HG03025 (cell line): ENCODE results near the gene GPR17.

Source experiments
- ATAC-seq: cut with Tn5 transposase; IDR thresholded peaks from one replicate; pipeline ENCODE4 v1.9.1; 2021; ENCODE audit warnings: mild to moderate bottlenecking, moderate library complexity; ENCODE audit not compliant: unreplicated experiment, low FRiP score

GPR17 gene

GRCh38 chr2:127645395-127646291 is at the start of gene GPR17:
Gene GPR17, plus strand, starts transcription at chr2:127646153. Its CDS starts 4,583 bp downstream, at chr2:127650736.
- no peak for ATAC-seq

GRCh38 chr2:127596311-127597045 is 49.5 kb upstream of the GPR17 start:
- no peak for ATAC-seq

- ATAC-seq, result no peak
These were observed 48.6 kb upstream of the GPR17 start for GRCh38 chr2:127597046-127597983.

- ATAC-seq, result no peak
These were observed 48.0 kb upstream of the GPR17 start for GRCh38 chr2:127597984-127598380.

- ATAC-seq, result no peak
These were observed 47.2 kb upstream of the GPR17 start for GRCh38 chr2:127598711-127599110.

- no peak for ATAC-seq
These were observed 46.7 kb upstream of the GPR17 start for GRCh38 chr2:127599211-127599610.

- no peak for ATAC-seq
These were observed 41.0 kb upstream of the GPR17 start for GRCh38 chr2:127604986-127605385.

- no peak for ATAC-seq
These were observed 40.2 kb upstream of the GPR17 start for GRCh38 chr2:127605691-127606263.

- no peak for ATAC-seq
These were observed 39.1 kb upstream of the GPR17 start for GRCh38 chr2:127606625-127607398.

GRCh38 chr2:127607399-127607908 is 38.5 kb upstream of the GPR17 start:
- ATAC-seq, result no peak

GRCh38 chr2:127608061-127609030 is 37.6 kb upstream of the GPR17 start:
- no peak for ATAC-seq

- ATAC-seq, result no peak
These were observed 36.8 kb upstream of the GPR17 start for GRCh38 chr2:127609031-127609751.

- no peak for ATAC-seq
These were observed 36.1 kb upstream of the GPR17 start for GRCh38 chr2:127609818-127610217.

- ATAC-seq, result no peak
These were observed 35.4 kb upstream of the GPR17 start for GRCh38 chr2:127610561-127610960.

GRCh38 chr2:127611076-127611925 is 34.7 kb upstream of the GPR17 start:
- ATAC-seq, result no peak

- no peak for ATAC-seq
These were observed 33.7 kb upstream of the GPR17 start for GRCh38 chr2:127612111-127612822.
